Epithelial cell of alveolus of lung (primary cell): ENCODE results near the gene GABRG2. TPM values are rescaled to one million over a fixed set of nuclear protein-coding genes. Genes with fewer than 3 reads are reported as not detected.

Experiments
- total RNA-seq: library from RNA; depleted of rRNA; stranded (reverse); fragments of >200 nt; gene quantifications from 2 replicates; pipeline ENCODE4 v1.2.1, GENCODE V29; 2015

GABRG2 gene
- total RNA-seq, result not detected in 2 replicates

GRCh38 chr5:162067655-162068411 is at the start of gene GABRG2:
Gene GABRG2 (plus strand): TSS chr5:162067773. CDS start chr5:162068000, 227 bp downstream.

Other genes starting within 250 kb of the GABRG2 start
- not detected in 2 replicates for gene GABRA1, start 219.7 kb upstream of the GABRG2 start, total RNA-seq